Keratinocyte (primary cell): ENCODE results near the gene SH2D3C. TPM values are rescaled to one million over a fixed set of nuclear protein-coding genes. Genes with fewer than 3 reads are reported as not detected.

Experiments used
- DNase-seq: peaks from one replicate; pipeline ENCODE4 v3.0.0-alpha.2; 2011; ENCODE audit warnings: low read depth, missing footprints, low spot score
- FAIRE-seq: peaks from 2 replicates; lab custom pipeline; 2011; peaks lifted over from hg19 to GRCh38; lab: Jason Lieb, UNC
- H2AFZ ChIP-seq: 2 replicates; pipeline ENCODE4 v1.6.0; 2012; ENCODE audit warnings: low read length, control low read depth, inconsistent platforms; ENCODE audit not compliant: control insufficient read depth
- H3K27ac ChIP-seq: 2 replicates; pipeline ENCODE4 v1.5.1; 2011; ENCODE audit warnings: low read length; ENCODE audit not compliant: control insufficient read depth, insufficient read depth
- H3K27me3 ChIP-seq: 3 replicates; pipeline ENCODE4 v1.6.0; 2011; ENCODE audit warnings: low read length; ENCODE audit not compliant: control insufficient read depth, insufficient read depth; ENCODE audit errors: extremely low read depth
- H3K36me3 ChIP-seq, 2 experiments: 2 replicates in 1 of 2; 3 replicates in 1 of 2; pipeline ENCODE4 v1.5.1; 2011; ENCODE audit warnings: low read length in 2 of 2, mild to moderate bottlenecking in 1 of 2; ENCODE audit not compliant: control insufficient read depth in 2 of 2, insufficient read depth in 2 of 2; ENCODE audit errors: extremely low read depth in 1 of 2
- H3K4me1 ChIP-seq: 3 replicates; pipeline ENCODE4 v1.5.1; 2011; ENCODE audit warnings: low read length; ENCODE audit not compliant: control insufficient read depth, insufficient read depth; ENCODE audit errors: extremely low read depth
- H3K4me2 ChIP-seq: 3 replicates; pipeline ENCODE4 v1.6.0; 2011; ENCODE audit warnings: low read depth, low read length; ENCODE audit not compliant: control insufficient read depth, insufficient read depth; ENCODE audit errors: extremely low read depth
- H3K4me3 ChIP-seq, 3 experiments: fragments of 200-600 bp in 1 of 3; sonication (generic) in 1 of 3; 2 replicates in 2 of 3; 3 replicates in 1 of 3; pipeline ENCODE4 v1.5.1; 2011 to 2016; ENCODE audit warnings: low read length in 3 of 3, mild to moderate bottlenecking in 3 of 3, control low read depth in 2 of 3, inconsistent platforms in 1 of 3, low read depth in 1 of 3, mixed read lengths in 1 of 3, mixed run types in 1 of 3, moderate library complexity in 1 of 3; ENCODE audit not compliant: control insufficient read depth in 2 of 3, insufficient read depth in 2 of 3; ENCODE audit errors: extremely low read depth in 1 of 3
- H3K79me2 ChIP-seq: 2 replicates; pipeline ENCODE4 v1.6.0; 2012; ENCODE audit warnings: low read length; ENCODE audit not compliant: control insufficient read depth, insufficient read depth
- H3K9ac ChIP-seq: 3 replicates; pipeline ENCODE4 v1.6.0; 2011; ENCODE audit warnings: low read length; ENCODE audit not compliant: control insufficient read depth, insufficient read depth; ENCODE audit errors: extremely low read depth
- H3K9me1 ChIP-seq: 3 replicates; pipeline ENCODE4 v1.6.0; 2011; ENCODE audit warnings: low read length; ENCODE audit not compliant: control insufficient read depth, insufficient read depth; ENCODE audit errors: extremely low read depth
- H3K9me3 ChIP-seq: 2 replicates; pipeline ENCODE4 v1.5.1; 2012; ENCODE audit warnings: low read depth, low read length; ENCODE audit not compliant: control insufficient read depth
- H4K20me1 ChIP-seq: 3 replicates; pipeline ENCODE4 v1.6.0; 2011; ENCODE audit warnings: low read length; ENCODE audit not compliant: control insufficient read depth, insufficient read depth; ENCODE audit errors: extremely low read depth
- EZH2 ChIP-seq: IDR thresholded peaks from one replicate; pipeline ENCODE4 v1.6.1; 2012; ENCODE audit warnings: inconsistent platforms, mild to moderate bottlenecking, low read length, moderate library complexity
- dilution Hi-C: fragments of 300-500 bp; cut with MboI; formaldehyde crosslinking; loops from one replicate; pipeline ENCODE4 v1.7.0; 2020; ENCODE audit warnings: low sequenced_read_pairs; ENCODE audit not compliant: extremely low pct_ligation_motif_present
- polyA plus RNA-seq, 5 experiments: library from polyadenylated mRNA; depleted of rRNA in 3 of 5; stranded (reverse) in 3 of 5; stranded (forward) in 1 of 5; unstranded in 1 of 5; fragments of >200 nt; gene quantifications; 1 replicate in 1 of 5; 2 replicates in 3 of 5; 3 replicates in 1 of 5; pipeline versions ENCODE4 v1.2.1 to v1.2.3, GENCODE V29; 2011 to 2012; ENCODE audit warnings: missing spikeins in 2 of 5, low read depth in 1 of 5, low replicate concordance in 1 of 5
- TF ChIP-seq, protein P1 (sequence below), 3 experiments: IDR thresholded peaks in 1 of 3; conservative IDR thresholded peaks in 1 of 3; optimal IDR thresholded peaks in 1 of 3; 2 replicates in 2 of 3; 3 replicates in 1 of 3; pipeline versions ENCODE3 to v1.5.1; 2011; ENCODE audit warnings: low read length in 3 of 3, mild to moderate bottlenecking in 3 of 3, moderate library complexity in 2 of 3, control low read depth in 1 of 3, inconsistent platforms in 1 of 3; ENCODE audit not compliant: insufficient read depth in 2 of 3; ENCODE audit errors: extremely low read depth in 1 of 3

The SH2D3C gene
- polyA plus RNA-seq, 1 donor (not counting 4 experiments of a cell fraction or from before 2014, with no cell fraction given): 0.12 TPM

DNA sequence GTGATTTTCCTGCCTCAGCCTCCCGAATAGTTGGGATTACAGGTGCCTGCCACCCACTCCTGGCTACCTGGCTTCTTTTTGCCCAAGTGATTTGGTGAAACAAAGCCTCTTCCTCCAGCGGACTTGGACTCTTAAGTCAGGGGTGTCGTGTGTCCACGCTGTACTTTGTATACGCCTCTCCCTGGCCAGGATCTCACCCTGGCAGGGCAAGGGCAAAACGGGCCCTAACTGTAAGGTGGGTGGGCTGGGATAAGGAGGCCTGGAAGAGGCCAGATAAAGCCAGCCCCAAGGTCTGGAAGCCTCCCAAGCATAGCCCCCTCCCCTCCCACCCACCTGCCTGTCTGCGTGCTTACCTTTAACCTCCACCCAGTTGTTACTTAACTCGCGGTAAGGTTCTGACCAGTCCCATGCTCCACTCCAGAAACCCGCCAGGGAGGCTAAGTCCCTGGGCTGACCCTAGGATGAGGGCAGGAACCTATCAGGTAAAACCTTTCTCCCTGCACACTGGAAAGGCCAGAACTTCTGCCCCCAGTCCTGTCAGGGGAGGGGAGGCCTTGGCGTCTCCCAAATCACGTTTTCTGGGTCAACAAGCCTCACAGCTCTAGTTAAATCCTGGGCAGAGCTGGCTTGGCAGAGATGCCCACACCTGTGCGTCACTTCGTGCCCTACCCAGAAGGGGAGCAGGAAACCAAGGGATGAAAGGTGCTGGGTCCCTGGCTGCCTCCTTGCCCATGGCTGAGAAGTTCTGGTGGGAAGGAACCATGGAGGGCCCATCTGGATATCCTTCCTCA, 15.7 kb upstream of the SH2D3C start:
- Histone ChIP-seq H3K79me2 (peaks cover 18% of the 10 kb centered on the region), H3K27me3 (no peaks in the 10 kb centered on the region), H2AFZ (no peak overlapping the region), H3K4me1 (no peaks in the 10 kb centered on the region), H3K36me3 (peaks cover 24 to 29% of the 10 kb centered on the region in 2 experiments), H3K9me1 (no peaks in the 10 kb centered on the region), H3K27ac (no peak overlapping the region), H3K9me3 (no peaks in the 10 kb centered on the region), H3K4me3 (no peak overlapping the region), H3K9ac (no peak overlapping the region), H3K4me2 (no peak overlapping the region), H4K20me1 (peaks cover 4% of the 10 kb centered on the region)
- dilution Hi-C loops: no loop called here
- DNase-seq: no peak
- no peak for TF ChIP-seq EZH2
- TF ChIP-seq, protein P1, sequence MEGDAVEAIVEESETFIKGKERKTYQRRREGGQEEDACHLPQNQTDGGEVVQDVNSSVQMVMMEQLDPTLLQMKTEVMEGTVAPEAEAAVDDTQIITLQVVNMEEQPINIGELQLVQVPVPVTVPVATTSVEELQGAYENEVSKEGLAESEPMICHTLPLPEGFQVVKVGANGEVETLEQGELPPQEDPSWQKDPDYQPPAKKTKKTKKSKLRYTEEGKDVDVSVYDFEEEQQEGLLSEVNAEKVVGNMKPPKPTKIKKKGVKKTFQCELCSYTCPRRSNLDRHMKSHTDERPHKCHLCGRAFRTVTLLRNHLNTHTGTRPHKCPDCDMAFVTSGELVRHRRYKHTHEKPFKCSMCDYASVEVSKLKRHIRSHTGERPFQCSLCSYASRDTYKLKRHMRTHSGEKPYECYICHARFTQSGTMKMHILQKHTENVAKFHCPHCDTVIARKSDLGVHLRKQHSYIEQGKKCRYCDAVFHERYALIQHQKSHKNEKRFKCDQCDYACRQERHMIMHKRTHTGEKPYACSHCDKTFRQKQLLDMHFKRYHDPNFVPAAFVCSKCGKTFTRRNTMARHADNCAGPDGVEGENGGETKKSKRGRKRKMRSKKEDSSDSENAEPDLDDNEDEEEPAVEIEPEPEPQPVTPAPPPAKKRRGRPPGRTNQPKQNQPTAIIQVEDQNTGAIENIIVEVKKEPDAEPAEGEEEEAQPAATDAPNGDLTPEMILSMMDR (optimal IDR thresholded peaks at IDR 0.05 in 1 of 3, IDR thresholded peaks at IDR 0.05 in 1 of 3, conservative IDR thresholded peaks at IDR 0.05 in 1 of 3; ENCODE audit: extremely low read depth in 1 of 3, insufficient read depth in 2 of 3, low read length in 3 of 3): no peak
- no peak for FAIRE-seq

DNA sequence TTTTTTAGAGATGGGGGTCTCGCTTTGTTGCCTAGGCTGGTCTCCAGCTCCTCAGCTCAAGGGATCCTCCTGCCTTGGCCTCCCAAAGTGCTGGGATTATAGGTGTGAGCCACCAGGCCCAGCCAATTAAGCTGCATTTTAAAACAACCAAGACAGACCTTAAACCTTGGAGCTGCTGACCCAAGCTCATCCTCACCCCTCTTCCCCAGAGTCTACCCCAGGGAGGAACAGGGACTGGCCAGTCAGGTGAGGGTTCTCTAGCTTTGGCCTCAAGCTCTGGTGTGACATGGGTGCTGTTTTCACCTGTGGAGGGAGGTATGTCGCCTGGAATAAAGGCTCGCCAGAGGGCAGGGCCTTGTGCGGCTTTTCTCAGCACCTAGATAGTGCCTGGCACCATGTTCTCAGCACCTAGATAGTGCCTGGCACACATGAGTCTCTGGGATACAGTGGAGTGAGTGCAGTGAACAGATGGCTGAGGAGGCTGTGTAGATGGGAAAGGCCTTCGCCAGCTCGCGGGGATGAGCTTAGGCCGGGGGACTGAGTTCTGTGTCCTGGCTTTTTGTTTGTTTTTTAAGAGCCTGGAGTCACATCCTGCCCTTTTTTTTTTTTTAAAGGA, 14.7 kb upstream of the SH2D3C start:
- H2AFZ ChIP-seq: no peak overlapping the region
- no peaks in the 10 kb centered on the region for H3K9me3 ChIP-seq
- no peaks in the 10 kb centered on the region for H3K9me1 ChIP-seq
- H3K4me2 ChIP-seq: no peak overlapping the region
- no peak for DNase-seq
- FAIRE-seq: no peak
- peaks cover 34 to 37% of the 10 kb centered on the region in 2 experiments for H3K36me3 ChIP-seq
- no peaks in the 10 kb centered on the region for H3K27me3 ChIP-seq
- TF ChIP-seq, protein P1 (optimal IDR thresholded peaks at IDR 0.05 in 1 of 3, IDR thresholded peaks at IDR 0.05 in 1 of 3, conservative IDR thresholded peaks at IDR 0.05 in 1 of 3; ENCODE audit: extremely low read depth in 1 of 3, insufficient read depth in 2 of 3, low read length in 3 of 3): no peak
- TF ChIP-seq EZH2: no peak
- H3K4me1 ChIP-seq: no peaks in the 10 kb centered on the region
- H3K79me2 ChIP-seq: peaks cover 28% of the 10 kb centered on the region
- no peak overlapping the region for H3K4me3 ChIP-seq
- peaks cover 12% of the 10 kb centered on the region for H4K20me1 ChIP-seq
- H3K27ac ChIP-seq: no peak overlapping the region
- no peak overlapping the region for H3K9ac ChIP-seq
- dilution Hi-C loops: no loop called here
